Non-pigmented ciliary epithelial cell (primary cell): ENCODE results near the gene LRIG3.
"Not testable (repeated sequence)": the region's sequence is repeated elsewhere in the genome, so short reads cannot be mapped to it uniquely, and the experiment has no call there.

Experiments used
- DNase-seq: peaks from one replicate; pipeline ENCODE4 v3.0.0-alpha.2; 2010; ENCODE audit warnings: low read depth

The LRIG3 gene

DNA sequence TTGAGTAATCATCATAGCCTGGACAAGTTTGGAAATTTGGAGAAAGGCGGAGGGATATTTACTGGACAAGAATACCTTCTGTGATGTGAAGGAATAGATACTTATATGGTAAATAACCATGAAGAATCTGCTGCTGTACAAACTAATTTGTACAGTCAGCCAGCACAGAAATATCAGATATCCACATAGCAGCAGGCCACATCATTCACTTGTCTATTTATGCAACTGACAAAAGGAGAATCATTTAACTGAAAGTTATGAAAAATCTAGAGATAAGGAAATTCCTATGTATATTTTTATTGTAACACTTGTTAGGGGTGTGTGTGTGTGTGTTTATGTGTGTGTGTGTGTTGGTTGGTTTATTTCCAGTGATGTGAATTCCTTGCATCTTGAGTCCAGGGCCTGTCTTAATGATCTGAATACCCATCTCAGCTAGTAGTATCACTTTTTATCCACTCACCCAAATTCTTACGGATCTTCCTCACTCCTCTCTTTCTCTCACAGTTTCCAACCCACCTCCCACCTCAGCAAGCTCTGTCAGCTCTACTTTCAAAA lies 10.5 kb upstream of the LRIG3 start:
- DNase-seq, result no peak

- no peak for DNase-seq
Observed at GRCh38 chr12:58927120-58927519, 6.8 kb upstream of the LRIG3 start.

GRCh38 chr12:58926586-58926985 lies 6.3 kb upstream of the LRIG3 start:
- no peak for DNase-seq

- DNase-seq, result no peak
Observed at GRCh38 chr12:58925751-58926150, 5.4 kb upstream of the LRIG3 start.

DNA sequence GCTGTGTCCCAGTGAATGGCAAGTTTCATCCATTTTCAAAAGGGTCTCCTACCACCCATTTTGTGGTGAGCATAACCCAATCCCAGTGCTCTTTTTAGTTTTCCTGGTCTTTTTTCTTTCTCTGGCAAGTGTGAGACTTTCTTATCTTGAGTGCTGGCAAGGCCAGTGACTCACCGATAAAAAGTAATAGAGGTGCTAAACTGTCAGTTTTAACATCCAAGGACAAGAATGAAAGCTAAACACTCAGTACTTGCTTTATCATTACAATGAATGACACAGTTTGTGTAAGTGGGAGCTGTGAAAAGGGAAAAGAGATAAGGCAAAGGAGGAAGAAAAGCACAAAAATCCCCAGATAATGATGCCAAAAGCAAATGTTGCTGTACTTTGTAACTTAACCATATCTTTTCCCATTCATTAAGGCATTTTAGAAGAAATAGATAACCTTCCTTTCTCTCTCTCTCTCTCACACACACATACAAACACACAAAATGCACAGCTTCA lies 4.9 kb upstream of the LRIG3 start:
- no peak for DNase-seq

DNA sequence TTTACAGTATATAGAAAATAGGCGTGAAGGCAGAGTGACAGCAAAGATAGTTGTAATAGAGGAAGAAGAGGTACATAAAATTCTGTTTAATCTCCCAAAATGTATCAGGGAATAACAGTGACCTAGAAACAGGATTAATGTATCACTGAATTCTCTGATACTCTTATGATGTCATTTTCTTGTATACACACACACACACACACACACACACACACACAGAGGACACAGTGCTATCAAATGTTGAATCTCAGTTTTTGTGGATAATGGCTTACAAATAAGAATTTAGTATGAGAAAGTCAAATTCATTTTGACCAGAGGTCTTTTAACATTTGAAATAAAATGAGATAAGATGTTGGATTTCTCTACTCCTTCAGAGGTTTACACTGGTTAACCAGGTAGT lies 4.3 kb upstream of the LRIG3 start:
- DNase-seq, result no peak

DNA sequence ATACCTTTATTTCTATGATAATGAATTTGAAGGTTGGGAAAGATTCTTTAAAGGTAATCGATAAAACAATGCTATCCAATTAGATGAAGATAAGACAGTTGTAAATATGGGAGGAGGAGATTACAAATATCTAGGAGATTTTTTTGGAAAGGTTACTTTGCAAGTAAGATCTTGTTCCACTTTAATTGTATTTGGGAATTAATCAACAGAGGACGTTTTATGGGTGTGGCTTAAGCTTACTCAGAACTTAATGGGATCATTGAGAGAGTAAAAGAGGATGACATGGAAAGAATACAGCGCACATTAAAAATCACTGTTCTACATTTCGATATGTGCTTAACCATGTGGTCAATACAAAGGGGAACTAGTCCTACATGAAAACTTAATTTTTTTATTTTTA lies 3.5 kb upstream of the LRIG3 start:
- no peak for DNase-seq

- DNase-seq, result no peak
Observed at GRCh38 chr12:58922849-58923248, 2.5 kb upstream of the LRIG3 start.

- DNase-seq, result no peak
Observed at GRCh38 chr12:58920961-58921861, 907 bp upstream of the LRIG3 start.

- DNase-seq, result no peak
Observed at GRCh38 chr12:58919231-58920101, 838 bp downstream of the LRIG3 start.

- no peak for DNase-seq
Observed at GRCh38 chr12:58918469-58918844, 1.8 kb downstream of the LRIG3 start.

DNA sequence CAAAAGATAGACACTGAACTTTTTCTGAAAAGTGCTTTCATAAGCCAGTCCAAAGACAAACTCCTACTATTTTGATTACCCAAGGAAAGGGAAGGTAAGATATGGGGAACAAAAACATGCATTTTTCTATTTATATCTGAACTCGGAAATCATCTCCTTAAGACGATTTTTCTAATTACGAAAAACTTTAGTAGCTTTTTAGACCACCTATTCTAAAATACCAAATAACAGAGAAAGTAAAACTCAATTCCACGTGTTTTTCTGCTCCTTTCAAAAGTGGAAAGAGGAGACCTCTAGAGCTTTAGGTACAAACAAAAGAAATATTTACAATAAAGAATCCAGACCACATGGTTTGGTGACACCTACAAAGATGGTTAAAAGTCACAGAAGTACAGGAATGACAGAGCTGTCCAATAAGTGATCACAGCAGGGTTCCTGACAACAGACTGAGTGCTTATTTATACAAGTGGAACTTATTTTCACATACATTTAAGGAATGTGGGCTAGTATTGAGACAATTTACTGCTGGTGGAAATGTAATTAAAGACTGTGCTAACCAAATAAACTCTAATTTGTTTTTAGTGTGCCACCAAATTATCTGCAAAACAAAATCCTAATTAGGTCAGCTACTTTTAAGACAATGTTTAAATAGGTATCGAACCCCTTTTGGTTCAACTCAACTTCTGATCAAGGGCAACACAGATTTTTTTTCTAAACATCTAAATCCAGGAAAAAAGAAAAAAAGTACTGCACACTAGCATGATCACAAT lies 2.4 kb downstream of the LRIG3 start:
- no peak for DNase-seq

DNA sequence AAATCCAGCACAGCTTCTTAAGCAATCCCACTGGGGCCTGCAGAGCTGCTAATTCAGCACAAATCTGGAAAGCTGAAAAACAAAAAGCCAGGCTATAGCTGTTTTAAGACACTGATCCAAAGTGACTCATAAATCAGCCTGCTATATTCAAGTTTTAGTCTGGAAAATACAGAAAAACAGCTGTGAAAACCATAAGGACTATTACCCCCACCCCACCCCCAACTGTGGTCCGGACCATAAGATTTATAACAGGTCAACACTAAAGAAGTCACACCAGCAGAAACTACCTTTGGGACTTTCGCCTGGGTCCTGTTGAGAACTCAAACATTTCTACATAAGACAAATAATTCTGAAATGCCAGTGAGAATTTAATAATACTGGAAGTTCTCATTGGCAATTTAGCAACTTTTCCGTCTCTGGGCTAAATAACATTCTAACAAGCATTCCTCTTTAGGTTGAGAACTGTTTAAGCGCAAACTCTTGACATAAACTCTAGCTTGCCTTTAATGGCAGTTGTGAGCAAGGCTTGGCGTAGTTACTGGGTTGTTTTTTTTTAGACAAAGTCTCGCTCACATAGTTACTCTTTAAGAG lies 3.3 kb downstream of the LRIG3 start:
- DNase-seq, result peak; percentile 50

GRCh38 chr12:58916161-58916621 lies 4.1 kb downstream of the LRIG3 start:
- DNase-seq, result no peak

GRCh38 chr12:58915634-58916033 lies 4.7 kb downstream of the LRIG3 start:
- DNase-seq, result peak; percentile 32

DNA sequence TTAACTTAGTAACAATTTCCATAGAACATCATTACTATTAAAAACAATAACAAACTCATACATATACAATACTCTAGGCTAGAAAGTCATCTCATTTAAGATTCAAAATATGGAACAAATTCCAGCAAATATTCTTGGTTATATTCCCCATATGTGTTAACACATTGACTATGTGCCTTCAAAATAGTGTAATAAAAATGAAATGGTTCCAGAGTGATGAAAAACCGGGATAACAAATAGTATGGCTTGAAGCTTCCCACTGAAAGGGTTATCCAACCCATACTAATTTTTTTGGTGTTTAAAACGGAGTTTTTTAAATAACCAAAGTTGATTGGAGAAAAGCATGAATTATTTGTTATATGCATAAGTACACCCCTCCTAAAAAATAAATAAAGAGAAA lies 5.3 kb downstream of the LRIG3 start:
- DNase-seq, result no peak

GRCh38 chr12:58914457-58914856 lies 5.8 kb downstream of the LRIG3 start:
- DNase-seq, result no peak

- DNase-seq, result no peak
Observed at GRCh38 chr12:58907391-58907790, 12.9 kb downstream of the LRIG3 start.

DNA sequence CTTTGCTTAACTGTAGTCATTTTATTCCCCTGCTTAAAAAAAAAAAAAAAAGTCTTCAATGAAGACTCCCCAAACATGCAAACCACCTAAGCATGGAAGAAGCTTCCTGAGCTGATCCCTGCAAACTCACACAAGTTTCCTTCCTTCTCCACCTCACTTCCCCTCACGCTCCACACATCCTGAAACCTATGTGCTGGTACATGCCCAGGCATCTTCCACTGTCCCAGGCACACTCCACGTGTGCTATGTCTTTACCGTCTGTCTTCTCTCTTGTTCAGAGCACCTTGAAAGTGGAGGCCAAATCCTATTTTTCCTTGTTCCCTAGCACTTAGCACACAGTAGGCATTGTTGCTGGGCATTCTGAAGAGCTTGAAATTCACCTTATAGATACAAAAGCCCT lies 13.4 kb downstream of the LRIG3 start:
- no peak for DNase-seq

DNA sequence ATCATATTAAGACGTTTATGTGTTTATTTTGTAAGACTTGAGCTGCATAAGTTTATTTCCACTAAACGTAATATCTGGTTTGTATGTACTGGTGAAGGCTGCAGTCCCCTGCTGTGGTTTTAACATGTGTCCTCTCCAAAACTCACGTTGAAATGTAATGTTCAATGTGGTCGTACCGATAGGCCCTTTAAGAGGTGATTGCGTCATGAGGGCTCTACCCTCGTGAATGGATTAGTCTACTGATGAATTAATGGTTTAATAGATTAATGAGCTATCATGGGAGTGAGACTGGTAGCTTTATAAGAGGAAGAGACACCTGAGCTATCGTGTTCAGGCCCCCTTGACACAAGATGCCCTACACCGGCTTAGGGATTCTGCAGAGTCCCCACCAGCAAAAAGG lies 14.9 kb downstream of the LRIG3 start:
- DNase-seq, result no peak

- not testable (repeated sequence) for DNase-seq
Observed at GRCh38 chr12:58902726-58903125, 17.6 kb downstream of the LRIG3 start.
